Adrenal gland (tissue), 12 donors: ENCODE measurements around the gene RFLNA. TPM values are rescaled to one million over a fixed set of nuclear protein-coding genes. Genes with fewer than 3 reads are reported as not detected.

Experiments
- DNase-seq, 7 donors: peaks; one replicate each; pipeline ENCODE4 v3.0.0-alpha.2; 2019 to 2020
- H3K27ac ChIP-seq, 5 donors: fragments of 200-600 bp; sonication (generic) in 4 of 5; 1 replicate in 3 of 5; 2 replicates in 2 of 5; pipeline versions ENCODE4 v1.5.1 to v1.8.0; 2016 to 2020; ENCODE audit warnings: mild to moderate bottlenecking in 1 of 5
- H3K27me3 ChIP-seq: fragments of 200-600 bp; 2 replicates; pipeline ENCODE4 v1.8.0; 2021
- H3K36me3 ChIP-seq, 2 donors: fragments of 200-600 bp; replicated peaks in 1 of 2; 1 replicate in 1 of 2; 2 replicates in 1 of 2; pipeline versions ENCODE4 v1.5.1 to v1.8.0; 2018 to 2022
- H3K4me1 ChIP-seq, 2 donors: fragments of 200-600 bp; replicated peaks in 1 of 2; 1 replicate in 1 of 2; 2 replicates in 1 of 2; pipeline versions ENCODE4 v1.5.1 to v1.8.0; 2018 to 2021
- H3K4me3 ChIP-seq, 4 donors: fragments of 200-600 bp; sonication (generic) in 3 of 4; one replicate each; pipeline ENCODE4 v1.5.1; 2016 to 2018
- H3K9me3 ChIP-seq, 3 donors: fragments of 200-600 bp; sonication (generic) in 1 of 3; replicated peaks in 1 of 3; 1 replicate in 2 of 3; 2 replicates in 1 of 3; pipeline versions ENCODE4 v1.5.1 to v1.8.0; 2016 to 2021
- POLR2A ChIP-seq, 2 donors: fragments of 450-650 bp; IDR thresholded peaks; one replicate each; pipeline ENCODE4 v1.6.1; 2017; ENCODE audit warnings: antibody characterized with exemption in 2 of 2, mild to moderate bottlenecking in 2 of 2, moderate library complexity in 1 of 2
- WGBS, 4 donors: extraction: QIAGEN DNeasy Blood & Tissue Kit in 2 of 4; methylation state at CpG; one replicate each; pipeline versions ENCODE4 v1.1.5 to v1.1.7; 2013 to 2017; 5-methylcytosine and 5-hydroxymethylcytosine counted together
- intact Hi-C, 2 donors: fragments of 100-400 bp; cut with DNase I; formaldehyde crosslinking; loops; one replicate each; pipeline versions ENCODE4 v1.14.1 to v1.15.0; 2022 to 2023
- polyA plus RNA-seq, 3 donors: library from polyadenylated mRNA; stranded (reverse); fragments of 200-250 nt in 2 of 3; fragments of 350-450 nt in 1 of 3; fragmentation: Illumina TruSeq in 1 of 3; extraction: RNeasy Lipid Tissue Mini Kit (QIAGEN cat#74804) in 1 of 3; gene quantifications; one replicate each; pipeline ENCODE4 v1.2.3, GENCODE V29; 2013 to 2014
- total RNA-seq, 9 donors: library from RNA; depleted of rRNA in 4 of 9; stranded (reverse); fragments of >200 nt in 4 of 9; fragments of 120-200 nt in 1 of 9; fragmentation: NEBNext Ultra II Directional in 1 of 9; extraction: Animal tissue kit (Norgen Biotek cat#: 25700) in 1 of 9; gene quantifications; one replicate each; pipeline versions ENCODE4 v1.1.0 to v1.2.4, GENCODE V29; 2013 to 2023
- TF ChIP-seq, protein P1 (sequence below), 6 experiments: fragments of 450-650 bp in 4 of 6; fragments of 200-600 bp in 2 of 6; sonication (generic) in 1 of 6; IDR thresholded peaks; 1 replicate in 5 of 6; 2 replicates in 1 of 6; pipeline versions ENCODE4 v1.5.1 to v1.8.0; 2016 to 2021; ENCODE audit warnings: antibody characterized with exemption in 6 of 6, mild to moderate bottlenecking in 2 of 6, moderate library complexity in 1 of 6
- donor health status: healthy with polysubstance abuse.
- donor health status: Bipolar disorder and iron deficiency.
- donor health status: DM: yes; HTN: yes; CAD: no.
- donor health status: DM: no; HTN: no; CAD: no.
- donor health status: DM: no; HTN: no; CAD: no.
- donor health status: DM: yes; HTN: yes; CAD: no.

RFLNA gene
- total and polyA plus RNA-seq, 12 donors: 0.38 to 3.9 (median 1.4) TPM; not detected in 1

GRCh38 chr12:124282287-124282686, 12.6 kb upstream of the RFLNA start:
- H3K36me3 ChIP-seq: no peaks in the 10 kb centered on the region
- H3K27ac ChIP-seq: no peak overlapping the region
- H3K4me1 ChIP-seq: peaks cover 0 to 4% of the 10 kb centered on the region in 2 donors
- intact Hi-C loops: no loop called here
- H3K9me3 ChIP-seq: no peaks in the 10 kb centered on the region
- DNase-seq: no peak
- TF ChIP-seq POLR2A (IDR thresholded peaks at IDR 0.05): no peak
- TF ChIP-seq, protein P1, sequence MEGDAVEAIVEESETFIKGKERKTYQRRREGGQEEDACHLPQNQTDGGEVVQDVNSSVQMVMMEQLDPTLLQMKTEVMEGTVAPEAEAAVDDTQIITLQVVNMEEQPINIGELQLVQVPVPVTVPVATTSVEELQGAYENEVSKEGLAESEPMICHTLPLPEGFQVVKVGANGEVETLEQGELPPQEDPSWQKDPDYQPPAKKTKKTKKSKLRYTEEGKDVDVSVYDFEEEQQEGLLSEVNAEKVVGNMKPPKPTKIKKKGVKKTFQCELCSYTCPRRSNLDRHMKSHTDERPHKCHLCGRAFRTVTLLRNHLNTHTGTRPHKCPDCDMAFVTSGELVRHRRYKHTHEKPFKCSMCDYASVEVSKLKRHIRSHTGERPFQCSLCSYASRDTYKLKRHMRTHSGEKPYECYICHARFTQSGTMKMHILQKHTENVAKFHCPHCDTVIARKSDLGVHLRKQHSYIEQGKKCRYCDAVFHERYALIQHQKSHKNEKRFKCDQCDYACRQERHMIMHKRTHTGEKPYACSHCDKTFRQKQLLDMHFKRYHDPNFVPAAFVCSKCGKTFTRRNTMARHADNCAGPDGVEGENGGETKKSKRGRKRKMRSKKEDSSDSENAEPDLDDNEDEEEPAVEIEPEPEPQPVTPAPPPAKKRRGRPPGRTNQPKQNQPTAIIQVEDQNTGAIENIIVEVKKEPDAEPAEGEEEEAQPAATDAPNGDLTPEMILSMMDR (IDR thresholded peaks at IDR 0.05): no peak
- 87 to 95% (median 92%) methylated on average over 5 of the region's 5 CpGs for WGBS, 4 donors
- H3K27me3 ChIP-seq: no peaks in the 10 kb centered on the region
- H3K4me3 ChIP-seq: no peak overlapping the region

DNA sequence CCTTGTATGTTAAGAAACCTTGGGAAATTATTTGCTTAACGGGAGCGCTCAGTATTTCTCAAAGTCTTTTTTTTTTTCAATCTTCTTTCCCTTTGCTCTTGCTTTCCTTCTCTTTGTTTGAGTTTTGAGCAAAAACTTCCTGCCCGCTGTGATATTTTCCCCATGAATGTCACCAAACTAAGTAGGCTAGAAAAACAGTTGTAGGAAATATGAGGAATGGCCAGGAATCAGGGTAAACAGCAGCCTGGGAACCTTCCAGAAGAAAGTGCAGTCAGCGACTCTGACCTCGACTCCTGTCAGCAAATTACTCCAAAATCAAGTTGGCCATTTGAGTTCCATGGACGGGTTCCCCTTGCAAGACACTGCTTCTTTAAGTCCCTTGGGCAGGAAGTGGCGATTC, 11.6 kb upstream of the RFLNA start:
- peak in 1 of 7 donors; percentile 50 for DNase-seq
- TF ChIP-seq, protein P1 (IDR thresholded peaks at IDR 0.05): no peak
- no peak for TF ChIP-seq POLR2A (IDR thresholded peaks at IDR 0.05)
- 32 to 53% (median 47%) methylated on average over 7 of the region's 7 CpGs for WGBS, 4 donors

GRCh38 chr12:124284368-124284767, 10.5 kb upstream of the RFLNA start:
- H3K27me3 ChIP-seq: no peaks in the 10 kb centered on the region
- no peaks in the 10 kb centered on the region for H3K9me3 ChIP-seq
- 88 to 92% (median 90%) methylated on average over 5 of the region's 5 CpGs for WGBS, 4 donors
- intact Hi-C loops: no loop called here
- H3K4me1 ChIP-seq: peaks cover 3 to 4% of the 10 kb centered on the region in 2 donors
- no peaks in the 10 kb centered on the region for H3K36me3 ChIP-seq
- DNase-seq: no peak
- TF ChIP-seq, protein P1 (IDR thresholded peaks at IDR 0.05): no peak
- no peak for TF ChIP-seq POLR2A (IDR thresholded peaks at IDR 0.05)
- no peak overlapping the region for H3K4me3 ChIP-seq
- no peak overlapping the region for H3K27ac ChIP-seq

More for the DNA sequence above, 11.6 kb upstream of the RFLNA start:
- intact Hi-C loops: no loop called here
- no peaks in the 10 kb centered on the region for H3K9me3 ChIP-seq
- no peaks in the 10 kb centered on the region for H3K36me3 ChIP-seq
- H3K4me1 ChIP-seq: no peaks in the 10 kb centered on the region
- H3K27ac ChIP-seq: peak overlapping the region in 1 of 5 donors; percentile 7
- H3K27me3 ChIP-seq: no peaks in the 10 kb centered on the region
- no peak overlapping the region for H3K4me3 ChIP-seq

DNA sequence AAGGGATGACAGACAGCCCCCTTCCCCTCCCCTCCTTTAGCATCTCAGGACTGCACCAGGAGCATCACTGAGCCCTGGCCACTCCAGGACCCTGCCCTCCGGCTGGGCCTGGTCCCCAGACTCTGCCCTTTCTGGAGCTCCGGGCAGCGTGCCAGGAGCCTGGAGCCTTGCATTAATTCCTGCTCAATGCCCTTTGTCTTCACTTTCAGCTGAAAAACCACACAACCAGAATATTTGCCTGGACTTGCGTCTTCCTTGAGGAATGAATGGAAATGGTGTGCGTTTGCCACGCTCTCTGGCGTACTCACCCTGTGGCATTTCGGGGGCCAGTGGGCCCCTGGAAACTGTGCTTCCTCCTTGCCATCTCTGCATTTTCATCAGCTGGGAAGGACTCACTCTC, 8.5 kb upstream of the RFLNA start:
- H3K4me1 ChIP-seq: peaks cover 8% of the 10 kb centered on the region in 2 donors
- TF ChIP-seq, protein P1 (IDR thresholded peaks at IDR 0.05): no peak
- TF ChIP-seq POLR2A (IDR thresholded peaks at IDR 0.05): no peak
- DNase-seq: no peak
- intact Hi-C loops: no loop called here
- H3K27me3 ChIP-seq: no peaks in the 10 kb centered on the region
- H3K4me3 ChIP-seq: no peak overlapping the region
- 66 to 73% (median 68%) methylated on average over 7 to 8 of the region's 8 CpGs for WGBS, 4 donors
- H3K9me3 ChIP-seq: no peaks in the 10 kb centered on the region
- no peak overlapping the region for H3K27ac ChIP-seq
- H3K36me3 ChIP-seq: no peaks in the 10 kb centered on the region
